Nephron progenitor cell (in vitro differentiated cells): ENCODE data around the gene CARMIL3.
"Not testable (repeated sequence)": the region's sequence is repeated elsewhere in the genome, so short reads cannot be mapped to it uniquely, and the experiment has no call there.

Experiments
- DNase-seq: peaks from one replicate; pipeline ENCODE4 v3.0.0; 2021
- H3K27ac Mint-ChIP-seq: 2 replicates; pipeline ENCODE4 v1.8.0; 2021; ENCODE audit warnings: mild to moderate bottlenecking, moderate library complexity, mixed read lengths
- H3K27me3 Mint-ChIP-seq: 2 replicates; pipeline ENCODE4 v1.8.0; 2021; ENCODE audit warnings: mild to moderate bottlenecking, low read depth, mixed read lengths; ENCODE audit not compliant: poor library complexity
- H3K36me3 Mint-ChIP-seq: 2 replicates; pipeline ENCODE4 v1.8.0; 2021; ENCODE audit warnings: low read depth, mixed read lengths
- H3K4me1 Mint-ChIP-seq: 2 replicates; pipeline ENCODE4 v1.8.0; 2021; ENCODE audit warnings: mixed read lengths
- H3K4me3 Mint-ChIP-seq: 2 replicates; pipeline ENCODE4 v1.8.0; 2021; ENCODE audit warnings: mild to moderate bottlenecking, moderate library complexity, mixed read lengths
- H3K9me3 Mint-ChIP-seq: 2 replicates; pipeline ENCODE4 v1.8.0; 2021; ENCODE audit warnings: mild to moderate bottlenecking, moderate library complexity, mixed read lengths
- CTCF ChIP-seq: fragments of 200-600 bp; sonication (generic); IDR thresholded peaks from 2 replicates; pipeline ENCODE4 v1.5.0; 2021; ENCODE audit warnings: antibody characterized with exemption

Gene CARMIL3

GRCh38 chr14:24024939-24025418 lies 26.8 kb upstream of the CARMIL3 start:
- not testable (repeated sequence) for DNase-seq, H3K27me3 Mint-ChIP-seq, H3K4me1 Mint-ChIP-seq, H3K36me3 Mint-ChIP-seq, H3K4me3 Mint-ChIP-seq, H3K27ac Mint-ChIP-seq
- peaks cover 61% of the 10 kb centered on the region for H3K9me3 Mint-ChIP-seq

GRCh38 chr14:24029687-24030086 lies 22.1 kb upstream of the CARMIL3 start:
- DNase-seq, H3K27ac Mint-ChIP-seq, H3K36me3 Mint-ChIP-seq, H3K4me1 Mint-ChIP-seq, H3K4me3 Mint-ChIP-seq, H3K27me3 Mint-ChIP-seq: not testable (repeated sequence)
- H3K9me3 Mint-ChIP-seq, result peaks cover 80% of the 10 kb centered on the region

- not testable (repeated sequence) for DNase-seq, H3K36me3 Mint-ChIP-seq, H3K27me3 Mint-ChIP-seq, H3K4me1 Mint-ChIP-seq, H3K27ac Mint-ChIP-seq, H3K4me3 Mint-ChIP-seq
- H3K9me3 Mint-ChIP-seq, result peaks cover 70% of the 10 kb centered on the region
Observed at GRCh38 chr14:24031331-24031730, 20.5 kb upstream of the CARMIL3 start.

- Mint-ChIP-seq H3K4me1 (peaks cover 8% of the 10 kb centered on the region), H3K27ac (no peak overlapping the region), H3K36me3 (no peaks in the 10 kb centered on the region), H3K27me3 (peaks cover 4% of the 10 kb centered on the region), H3K9me3 (peaks cover 55% of the 10 kb centered on the region), H3K4me3 (no peak overlapping the region)
- no peak for DNase-seq
- TF ChIP-seq CTCF, result no peak
Observed at GRCh38 chr14:24032727-24033418, 18.9 kb upstream of the CARMIL3 start.

GRCh38 chr14:24035769-24036168 lies 16.0 kb upstream of the CARMIL3 start:
- not testable (repeated sequence) for H3K27ac Mint-ChIP-seq, DNase-seq, H3K4me1 Mint-ChIP-seq, H3K36me3 Mint-ChIP-seq
- Mint-ChIP-seq H3K27me3 (peaks cover 10% of the 10 kb centered on the region), H3K4me3 (peak overlapping the region; percentile 94), H3K9me3 (peaks cover 30% of the 10 kb centered on the region)

- Mint-ChIP-seq H3K4me3 (peak overlapping the region; percentile 94), H3K27me3 (peaks cover 13% of the 10 kb centered on the region), H3K4me1 (peaks cover 8% of the 10 kb centered on the region), H3K27ac (peak overlapping the region; percentile 88), H3K9me3 (peaks cover 24% of the 10 kb centered on the region), H3K36me3 (no peaks in the 10 kb centered on the region)
- TF ChIP-seq CTCF, result peak; percentile 64
- DNase-seq, result peak; percentile 82
Observed at GRCh38 chr14:24036169-24036962, 15.4 kb upstream of the CARMIL3 start.

GRCh38 chr14:24036963-24037657 lies 14.7 kb upstream of the CARMIL3 start:
- DNase-seq, H3K4me1 Mint-ChIP-seq, H3K36me3 Mint-ChIP-seq: not testable (repeated sequence)
- Mint-ChIP-seq H3K9me3 (peaks cover 16% of the 10 kb centered on the region), H3K4me3 (peak overlapping the region; percentile 94), H3K27ac (peak overlapping the region; percentile 88), H3K27me3 (peaks cover 16% of the 10 kb centered on the region)

- no peak for DNase-seq
- H3K4me1 Mint-ChIP-seq, result peaks cover 8% of the 10 kb centered on the region
- TF ChIP-seq CTCF, result no peak
- H3K36me3 Mint-ChIP-seq, result no peaks in the 10 kb centered on the region
- H3K9me3 Mint-ChIP-seq, result peaks cover 11% of the 10 kb centered on the region
- no peak overlapping the region for H3K4me3 Mint-ChIP-seq
- H3K27me3 Mint-ChIP-seq, result peaks cover 16% of the 10 kb centered on the region
- no peak overlapping the region for H3K27ac Mint-ChIP-seq
Observed at GRCh38 chr14:24037658-24038037, 14.2 kb upstream of the CARMIL3 start.
